ENCODE data around the gene SLCO4C1.

DNA sequence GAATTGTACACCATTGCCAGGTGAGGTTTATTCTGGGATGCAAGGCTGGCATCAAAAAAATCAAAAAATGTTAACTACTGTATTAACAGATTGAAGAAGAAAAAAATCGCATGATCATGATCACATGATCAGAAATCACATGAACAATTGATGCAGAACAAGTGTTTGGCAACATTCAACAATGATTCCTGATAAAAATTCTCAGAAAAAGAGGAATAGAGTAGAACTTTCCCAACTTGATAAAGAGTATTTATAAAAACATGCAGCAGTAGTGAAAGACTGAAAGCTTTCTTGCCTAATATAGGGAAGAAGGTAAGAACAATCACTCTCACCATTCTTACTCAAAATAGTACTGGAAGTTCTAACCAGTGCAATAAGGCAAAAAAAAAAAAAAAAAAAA lies 16.4 kb downstream of the SLCO4C1 start:
- TF ChIP-seq POLR2A (IDR thresholded peaks at IDR 0.05) = no peak
- TF ChIP-seq, protein P1, sequence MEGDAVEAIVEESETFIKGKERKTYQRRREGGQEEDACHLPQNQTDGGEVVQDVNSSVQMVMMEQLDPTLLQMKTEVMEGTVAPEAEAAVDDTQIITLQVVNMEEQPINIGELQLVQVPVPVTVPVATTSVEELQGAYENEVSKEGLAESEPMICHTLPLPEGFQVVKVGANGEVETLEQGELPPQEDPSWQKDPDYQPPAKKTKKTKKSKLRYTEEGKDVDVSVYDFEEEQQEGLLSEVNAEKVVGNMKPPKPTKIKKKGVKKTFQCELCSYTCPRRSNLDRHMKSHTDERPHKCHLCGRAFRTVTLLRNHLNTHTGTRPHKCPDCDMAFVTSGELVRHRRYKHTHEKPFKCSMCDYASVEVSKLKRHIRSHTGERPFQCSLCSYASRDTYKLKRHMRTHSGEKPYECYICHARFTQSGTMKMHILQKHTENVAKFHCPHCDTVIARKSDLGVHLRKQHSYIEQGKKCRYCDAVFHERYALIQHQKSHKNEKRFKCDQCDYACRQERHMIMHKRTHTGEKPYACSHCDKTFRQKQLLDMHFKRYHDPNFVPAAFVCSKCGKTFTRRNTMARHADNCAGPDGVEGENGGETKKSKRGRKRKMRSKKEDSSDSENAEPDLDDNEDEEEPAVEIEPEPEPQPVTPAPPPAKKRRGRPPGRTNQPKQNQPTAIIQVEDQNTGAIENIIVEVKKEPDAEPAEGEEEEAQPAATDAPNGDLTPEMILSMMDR (IDR thresholded peaks at IDR 0.05) = no peak
